ENCODE results near the gene HOTAIR. TPM values are rescaled to one million over a fixed set of nuclear protein-coding genes. Genes with fewer than 3 reads are reported as not detected.

The HOTAIR gene
- polyA plus RNA-seq, 3 donors from 2014 or later: not detected

DNA sequence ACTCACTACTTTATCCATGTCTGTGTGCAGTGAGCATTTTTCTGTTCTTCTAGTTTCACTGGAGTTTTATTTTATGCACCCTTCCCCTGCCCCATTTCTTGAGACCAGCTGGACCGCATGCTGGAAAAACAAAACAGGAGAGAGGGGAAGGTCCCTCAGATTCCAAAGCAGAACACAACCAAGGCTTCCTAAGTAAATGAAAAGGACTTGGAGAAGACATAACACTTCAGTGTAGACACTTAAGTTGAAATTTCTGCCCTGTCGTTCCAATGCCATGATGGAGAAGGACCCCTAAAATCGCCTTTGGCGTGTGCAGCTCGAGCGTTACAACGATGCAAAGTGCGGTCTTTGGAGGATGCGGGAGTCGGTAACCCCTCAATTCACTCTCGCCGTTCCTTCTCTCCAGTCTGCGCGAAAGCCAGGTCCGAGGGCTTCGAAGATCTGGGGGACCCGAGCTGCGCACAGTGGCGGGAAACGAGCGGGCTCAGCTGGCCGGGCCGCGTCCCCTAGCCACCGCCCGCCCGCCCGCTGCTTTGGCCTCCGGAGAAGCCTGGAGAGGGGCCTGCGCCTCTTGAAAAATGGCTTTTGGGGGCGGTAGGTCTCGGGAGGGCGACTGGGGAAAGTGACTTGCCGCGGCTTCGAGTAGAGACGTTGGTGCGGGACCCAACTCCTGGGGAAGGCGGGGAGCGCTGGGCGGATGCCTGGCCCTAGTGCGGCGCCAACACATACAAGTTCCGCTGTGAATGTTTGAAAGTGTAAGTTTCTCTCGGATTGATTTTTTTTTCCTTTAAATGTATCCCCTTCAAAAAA is 47.3 kb downstream of the HOTAIR start:
- Mint-ChIP-seq H3K36me3 (no peaks in the 10 kb centered on the region), H3K4me1 (peaks cover 0 to 2% of the 10 kb centered on the region in 2 donors), H3K4me3 (no peak overlapping the region)

DNA sequence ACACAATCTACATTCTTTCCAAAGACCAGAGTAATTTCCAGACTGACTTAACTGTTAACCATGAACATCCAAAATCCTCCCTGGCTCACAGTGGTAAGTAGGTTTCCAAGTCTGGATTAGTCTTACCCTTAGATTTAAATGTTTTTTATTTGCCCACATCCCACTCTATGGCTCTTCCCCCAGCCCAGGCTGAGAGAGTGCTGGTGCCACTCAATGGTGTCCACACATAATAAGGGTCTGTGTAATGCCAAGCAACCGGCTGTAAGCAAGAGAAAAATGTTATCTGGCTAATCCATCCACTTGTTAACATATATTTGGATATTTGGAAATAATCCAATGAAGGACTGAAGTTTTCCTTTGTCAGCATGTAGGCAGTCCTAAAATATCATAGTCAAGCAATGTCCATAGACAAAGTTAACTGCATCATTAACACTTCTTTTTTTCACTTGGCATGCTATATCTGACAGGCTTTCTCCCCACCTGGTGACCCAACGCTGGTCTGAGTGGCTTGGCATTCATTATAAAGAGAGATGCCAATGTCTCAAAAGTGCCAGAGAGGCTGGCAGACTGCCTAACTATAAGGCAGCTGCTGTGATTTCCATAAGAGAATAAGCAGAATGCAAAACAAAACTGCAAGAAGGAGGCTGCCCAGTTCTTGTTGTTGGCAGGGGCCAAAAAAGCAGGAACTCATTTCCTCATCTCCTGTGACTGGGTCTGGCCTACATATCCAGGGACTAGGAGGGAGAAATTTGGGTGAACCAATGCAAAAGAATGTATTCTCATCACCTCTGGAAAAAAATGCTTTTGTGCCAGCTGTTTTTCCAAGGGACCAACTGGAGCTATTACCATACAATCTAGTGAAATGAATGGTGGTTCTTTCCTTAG is 50.0 kb downstream of the HOTAIR start:
- Mint-ChIP-seq H3K9me3 (no peaks in the 10 kb centered on the region), H3K36me3 (no peaks in the 10 kb centered on the region), H3K27ac (no peak overlapping the region), H3K4me3 (no peak overlapping the region), H3K27me3 (ENCODE audit: low read depth in 3 of 3) (peaks cover 24 to 59% (median 48%) of the 10 kb centered on the region in 3 donors), H3K4me1 (peaks cover 0 to 2% of the 10 kb centered on the region in 2 donors)
- DNase-seq: no peak

More for the DNA sequence above, 47.3 kb downstream of the HOTAIR start:
- no peak overlapping the region for H3K27ac Mint-ChIP-seq
- H3K27me3 Mint-ChIP-seq (ENCODE audit: low read depth in 3 of 3): peaks cover 33 to 61% (median 52%) of the 10 kb centered on the region in 3 donors
- H3K9me3 Mint-ChIP-seq: no peaks in the 10 kb centered on the region
- DNase-seq: no peak

DNA sequence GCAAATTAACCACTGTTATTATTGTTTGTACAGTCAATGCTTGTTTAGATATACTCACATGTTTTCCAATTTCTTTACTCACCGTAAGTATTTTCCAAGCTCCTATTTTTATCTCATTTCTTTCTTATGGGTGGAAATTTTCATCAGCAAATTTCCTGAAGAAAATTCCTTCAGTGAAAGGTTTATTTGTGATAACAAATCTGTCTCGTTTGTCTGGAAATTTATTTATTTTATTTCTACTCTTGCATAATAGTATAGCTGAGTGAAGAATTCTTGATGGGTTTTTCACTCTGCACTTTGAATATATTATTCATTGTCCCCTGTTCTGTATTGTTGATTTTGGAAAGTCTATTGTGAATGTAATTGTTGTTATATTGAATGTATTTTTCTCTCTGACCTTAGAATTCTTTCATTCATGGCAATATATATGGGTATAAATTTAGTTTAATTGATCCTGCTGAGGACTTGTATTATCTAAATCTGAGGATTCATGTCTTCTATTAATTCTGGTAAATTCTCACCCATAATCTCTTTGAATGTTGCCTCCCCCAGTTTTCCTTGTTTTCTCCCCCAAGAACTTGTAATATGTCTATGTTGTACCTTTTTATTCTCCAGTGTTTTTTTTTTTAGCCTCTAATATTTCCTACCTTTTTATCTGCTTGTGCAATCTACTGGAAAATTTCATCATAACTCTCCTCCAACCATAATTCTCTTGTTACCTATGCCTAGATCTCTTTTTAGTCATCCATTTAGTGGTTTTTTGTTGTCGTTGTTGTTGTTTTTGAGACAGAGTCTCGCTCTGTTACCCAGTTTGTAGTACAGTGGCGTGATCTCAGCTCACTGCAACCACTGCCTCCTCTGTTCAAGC is 57.7 kb downstream of the HOTAIR start:
- Mint-ChIP-seq H3K36me3 (no peaks in the 10 kb centered on the region), H3K4me1 (no peaks in the 10 kb centered on the region), H3K27ac (no peak overlapping the region), H3K27me3 (ENCODE audit: low read depth in 3 of 3) (peaks cover 4 to 21% (median 10%) of the 10 kb centered on the region in 3 donors), H3K9me3 (no peaks in the 10 kb centered on the region), H3K4me3 (no peak overlapping the region)
- no peak for DNase-seq

Other genes with a start within 250 kb of the HOTAIR start
- 100 to 1,000 TPM in 2 of 3 donors, 10 to 100 TPM in 1; 81.7 to 110 (median 100) TPM for gene CALCOCO1, start 247.5 kb downstream of the HOTAIR start, polyA plus RNA-seq
- gene CISTR, start 223.0 kb downstream of the HOTAIR start, polyA plus RNA-seq: not detected
- gene HOXC13, start 36.1 kb downstream of the HOTAIR start, polyA plus RNA-seq: not detected
- gene HOXC12, start 20.1 kb downstream of the HOTAIR start, polyA plus RNA-seq: not detected
- gene HOXC11, start 1.8 kb downstream of the HOTAIR start, polyA plus RNA-seq: not detected
- gene HOXC10, start 10.2 kb upstream of the HOTAIR start, polyA plus RNA-seq: not detected
- not detected for gene HOXC9, start 25.2 kb upstream of the HOTAIR start, polyA plus RNA-seq
- gene HOXC8, start 34.0 kb upstream of the HOTAIR start, polyA plus RNA-seq: not detected
- not detected for gene HOXC6, start 53.5 kb upstream of the HOTAIR start, polyA plus RNA-seq
- not detected for gene HOXC5, start 58.1 kb upstream of the HOTAIR start, polyA plus RNA-seq
- gene HOXC4, start 78.9 kb upstream of the HOTAIR start, polyA plus RNA-seq: under 1 TPM; 0.45 to 0.99 (median 0.92) TPM
- 10 to 100 TPM; 30.7 to 41.6 (median 34.4) TPM for gene SMUG1, start 214.0 kb upstream of the HOTAIR start, polyA plus RNA-seq

All from immature natural killer cell (primary cell).